Hepatocyte (in vitro differentiated cells): Measurements from ENCODE around the gene TMEM203. TPM values are rescaled to one million over a fixed set of nuclear protein-coding genes. Genes with fewer than 3 reads are reported as not detected.
A peak's percentile ranks its signal among the peaks of the same experiment; 100 is the strongest.

Experiments
- DNase-seq: peaks from one replicate; pipeline ENCODE4 v3.0.0-alpha.2; 2016; ENCODE audit warnings: low spot score
- H2AFZ ChIP-seq: fragments of 200-600 bp; sonication (generic); 2 replicates; pipeline ENCODE4 v1.6.0; 2016; ENCODE audit warnings: antibody characterized with exemption, mild to moderate bottlenecking
- H3K27ac ChIP-seq: fragments of 200-600 bp; sonication (generic); 2 replicates; pipeline ENCODE4 v1.5.1; 2016; ENCODE audit warnings: mild to moderate bottlenecking
- H3K27me3 ChIP-seq: fragments of 200-600 bp; sonication (generic); 2 replicates; pipeline ENCODE4 v1.6.1; 2016
- H3K36me3 ChIP-seq: fragments of 200-600 bp; sonication (generic); replicated peaks from 2 replicates; pipeline ENCODE4 v1.5.1; 2016; ENCODE audit warnings: low read depth; ENCODE audit not compliant: insufficient read depth
- H3K4me1 ChIP-seq: fragments of 200-600 bp; sonication (generic); 2 replicates; pipeline ENCODE4 v1.5.1; 2016; ENCODE audit warnings: mild to moderate bottlenecking, moderate library complexity; ENCODE audit not compliant: insufficient read depth
- H3K4me2 ChIP-seq: fragments of 200-600 bp; sonication (generic); 2 replicates; pipeline ENCODE4 v1.6.0; 2016
- H3K4me3 ChIP-seq: fragments of 200-600 bp; sonication (generic); 2 replicates; pipeline ENCODE4 v1.5.1; 2016; ENCODE audit warnings: mild to moderate bottlenecking
- H3K79me2 ChIP-seq: fragments of 200-600 bp; sonication (generic); 2 replicates; pipeline ENCODE4 v1.6.0; 2017; ENCODE audit warnings: mild to moderate bottlenecking
- H3K9me2 ChIP-seq: fragments of 200-600 bp; sonication (generic); replicated peaks from 2 replicates; pipeline ENCODE4 v1.6.0; 2017; ENCODE audit warnings: mild to moderate bottlenecking; ENCODE audit not compliant: insufficient read depth
- H3K9me3 ChIP-seq: fragments of 200-600 bp; sonication (generic); 2 replicates; pipeline ENCODE4 v1.5.1; 2016; ENCODE audit warnings: low read depth, mild to moderate bottlenecking
- H4K20me1 ChIP-seq: fragments of 200-600 bp; sonication (generic); 2 replicates; pipeline ENCODE4 v1.6.0; 2016; ENCODE audit warnings: mild to moderate bottlenecking; ENCODE audit not compliant: insufficient read depth, poor library complexity, severe bottlenecking
- CTCF ChIP-seq: fragments of 200-600 bp; sonication (generic); IDR thresholded peaks from 2 replicates; pipeline ENCODE4 v1.5.1; 2016; ENCODE audit warnings: antibody characterized with exemption, mild to moderate bottlenecking; ENCODE audit not compliant: poor library complexity
- EZH2 ChIP-seq: fragments of 200-600 bp; sonication (generic); IDR thresholded peaks from 2 replicates; pipeline ENCODE4 v1.6.1; 2016; ENCODE audit warnings: antibody characterized with exemption, mild to moderate bottlenecking, borderline replicate concordance
- EZH2phosphoT487 ChIP-seq: fragments of 200-600 bp; sonication (generic); IDR thresholded peaks from one replicate; pipeline ENCODE4 v1.6.1; 2018; ENCODE audit warnings: antibody characterized with exemption, mild to moderate bottlenecking, low read depth, moderate library complexity; ENCODE audit not compliant: unreplicated experiment, severe bottlenecking
- WGBS: methylation state at CpG from one replicate; pipeline ENCODE4 v1.1.6; 2016; ENCODE audit warnings: low lambda C conversion rate; ENCODE audit errors: missing lambda C conversion rate; 5-methylcytosine and 5-hydroxymethylcytosine counted together
- polyA plus RNA-seq: library from polyadenylated mRNA; unstranded; fragments of >200 nt; fragmentation: Nextera tagmentation; extraction: Ambion mirVana; gene quantifications from 2 replicates; pipeline ENCODE4 v1.2.1, GENCODE V29; 2016
- total RNA-seq: library from RNA; depleted of rRNA; stranded (reverse); fragments of >200 nt; gene quantifications from 2 replicates; pipeline ENCODE4 v1.2.3, GENCODE V29; 2014

TMEM203 gene
- total and polyA plus RNA-seq, 2 experiments from 2014 or later: 37.6 to 60.7 TPM

- no peaks in the 10 kb centered on the region for H3K9me2 ChIP-seq
- H4K20me1 ChIP-seq: peaks cover 73% of the 10 kb centered on the region
- no peaks in the 10 kb centered on the region for H3K36me3 ChIP-seq
- WGBS: 78% methylated on average over 9 of the region's 10 CpGs
- H3K4me1 ChIP-seq: peaks cover 52% of the 10 kb centered on the region
- no peaks in the 10 kb centered on the region for H3K9me3 ChIP-seq
- no peak for TF ChIP-seq EZH2
- TF ChIP-seq EZH2phosphoT487: no peak
- no peak for TF ChIP-seq CTCF
- H3K4me3 ChIP-seq: no peak overlapping the region
- H3K27ac ChIP-seq: peak overlapping the region; percentile 58
- H3K79me2 ChIP-seq: peaks cover 99% of the 10 kb centered on the region
- no peak overlapping the region for H2AFZ ChIP-seq
- DNase-seq: peak; percentile 38
- peak overlapping the region; percentile 99 for H3K4me2 ChIP-seq
- H3K27me3 ChIP-seq: no peaks in the 10 kb centered on the region
These were observed 10.5 kb downstream of the TMEM203 start for GRCh38 chr9:137194909-137195308.

GRCh38 chr9:137194388-137194787 lies 11.1 kb downstream of the TMEM203 start:
- TF ChIP-seq EZH2: no peak
- Histone ChIP-seq H3K36me3 (no peaks in the 10 kb centered on the region), H3K4me1 (peaks cover 53% of the 10 kb centered on the region), H3K4me3 (no peak overlapping the region), H4K20me1 (peaks cover 73% of the 10 kb centered on the region), H2AFZ (no peak overlapping the region), H3K4me2 (peak overlapping the region; percentile 99), H3K9me2 (no peaks in the 10 kb centered on the region), H3K27me3 (no peaks in the 10 kb centered on the region), H3K27ac (peak overlapping the region; percentile 58), H3K9me3 (no peaks in the 10 kb centered on the region), H3K79me2 (peaks cover 99% of the 10 kb centered on the region)
- WGBS: 83% methylated on average over 13 of the region's 16 CpGs
- peak; percentile 65 for DNase-seq

- Histone ChIP-seq H3K36me3 (no peaks in the 10 kb centered on the region), H3K4me3 (no peak overlapping the region), H2AFZ (no peak overlapping the region), H3K27me3 (no peaks in the 10 kb centered on the region), H3K9me3 (no peaks in the 10 kb centered on the region), H3K4me1 (peaks cover 47% of the 10 kb centered on the region), H4K20me1 (peaks cover 70% of the 10 kb centered on the region), H3K9me2 (no peaks in the 10 kb centered on the region), H3K79me2 (peaks cover 94% of the 10 kb centered on the region), H3K4me2 (peak overlapping the region; percentile 99), H3K27ac (peak overlapping the region; percentile 34)
- 96% methylated on average over 13 of the region's 14 CpGs for WGBS
- TF ChIP-seq EZH2 (no peak), EZH2phosphoT487 (no peak), CTCF (no peak)
- DNase-seq: no peak
These were observed 11.7 kb downstream of the TMEM203 start for GRCh38 chr9:137193771-137194170.

DNA sequence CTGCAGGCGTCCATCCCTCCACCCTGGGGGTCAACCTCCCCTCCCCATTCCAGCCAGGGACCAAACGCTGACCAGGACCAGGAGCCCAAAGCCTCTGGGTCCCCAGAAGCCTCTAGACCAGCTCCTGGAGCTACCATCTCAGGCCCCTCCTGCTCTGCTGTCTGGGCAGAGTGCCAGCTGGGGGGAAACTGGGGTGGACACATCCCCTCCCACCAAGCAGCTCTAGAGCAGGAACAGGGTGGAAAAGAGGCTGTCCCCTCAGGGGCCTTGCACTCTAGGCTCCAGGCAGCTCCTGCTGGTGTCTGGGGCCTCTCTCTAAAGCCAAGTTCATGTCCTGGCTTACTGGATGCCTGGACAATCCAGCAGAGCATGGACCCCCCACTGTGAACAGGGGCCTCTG lies 12.6 kb downstream of the TMEM203 start:
- Histone ChIP-seq H3K27me3 (no peaks in the 10 kb centered on the region), H3K9me3 (no peaks in the 10 kb centered on the region), H3K36me3 (no peaks in the 10 kb centered on the region), H3K27ac (no peak overlapping the region), H3K4me1 (peaks cover 38% of the 10 kb centered on the region), H3K79me2 (peaks cover 88% of the 10 kb centered on the region), H3K9me2 (no peaks in the 10 kb centered on the region), H2AFZ (no peak overlapping the region), H4K20me1 (peaks cover 61% of the 10 kb centered on the region), H3K4me2 (no peak overlapping the region), H3K4me3 (no peak overlapping the region)
- no peak for DNase-seq
- 94% methylated on average over 2 of the region's 2 CpGs for whole genome bisulfite sequencing
- no peak for TF ChIP-seq EZH2phosphoT487
